ENCODE measurements around the gene STARD5. TPM values are rescaled to one million over a fixed set of nuclear protein-coding genes. Genes with fewer than 3 reads are reported as not detected.

STARD5 gene
- total and polyA plus RNA-seq, 9 of the 15 experiments (the other 6 are each of a cell fraction or from before 2014, with no cell fraction given): 1.7 to 5.7 (median 2.2) TPM

GRCh38 chr15:81299156-81299555, 24.8 kb downstream of the STARD5 start (continued):
- no peak for TF ChIP-seq MGA (IDR thresholded peaks at IDR 0.05)
- TF ChIP-seq ZNF583 (CRISPR knock-in tag; IDR thresholded peaks at IDR 0.05): no peak
- TF ChIP-seq PRMT5 (CRISPR knock-in tag; IDR thresholded peaks at IDR 0.05): no peak
- no peak for TF ChIP-seq KAT7 (CRISPR knock-in tag; IDR thresholded peaks at IDR 0.05; ENCODE audit: borderline replicate concordance)
- no peak for TF ChIP-seq ADNP (tag; IDR thresholded peaks at IDR 0.05)
- TF ChIP-seq DLX4 (CRISPR knock-in tag; IDR thresholded peaks at IDR 0.05): no peak
- no peak for TF ChIP-seq ZNF318 (IDR thresholded peaks at IDR 0.05; ENCODE audit: borderline replicate concordance in 1 of 2, low read depth in 1 of 2)
- TF ChIP-seq ZNF431 (CRISPR knock-in tag; IDR thresholded peaks at IDR 0.05): no peak
